ENCODE results near the gene FAM200B. TPM values are rescaled to one million over a fixed set of nuclear protein-coding genes. Genes with fewer than 3 reads are reported as not detected.

The FAM200B gene
- 19.8 and 20.1 TPM in 2 replicates for total RNA-seq

- peak; percentile 96 to 98 for DNase-seq (ENCODE audit: low read depth in 2 of 2)
These were observed at the start of gene FAM200B for GRCh38 chr4:15681372-15682241. TSS of gene FAM200B (plus strand) at chr4:15681827. CDS start at chr4:15686978, 5,151 bp downstream.

- DNase-seq (ENCODE audit: low read depth in 2 of 2), result no peak
These were observed 44.8 kb upstream of the FAM200B start for GRCh38 chr4:15636818-15637217.

- DNase-seq (ENCODE audit: low read depth in 2 of 2), result no peak
These were observed 43.2 kb upstream of the FAM200B start for GRCh38 chr4:15638418-15638817.

GRCh38 chr4:15648600-15648999 is 33.0 kb upstream of the FAM200B start:
- DNase-seq (ENCODE audit: low read depth in 2 of 2), result no peak

- peak in 1 of 2 donors; percentile 53 for DNase-seq (ENCODE audit: low read depth in 2 of 2)
These were observed 31.6 kb upstream of the FAM200B start for GRCh38 chr4:15649914-15650545.

GRCh38 chr4:15651676-15652075 is 30.0 kb upstream of the FAM200B start:
- DNase-seq (ENCODE audit: low read depth in 2 of 2), result no peak

GRCh38 chr4:15652191-15652590 is 29.4 kb upstream of the FAM200B start:
- no peak for DNase-seq (ENCODE audit: low read depth in 2 of 2)

GRCh38 chr4:15652841-15653240 is 28.8 kb upstream of the FAM200B start:
- DNase-seq (ENCODE audit: low read depth in 2 of 2), result no peak

GRCh38 chr4:15653420-15653819 is 28.2 kb upstream of the FAM200B start:
- peak in 1 of 2 donors; percentile 11 for DNase-seq (ENCODE audit: low read depth in 2 of 2)

- DNase-seq (ENCODE audit: low read depth in 2 of 2), result peak in 1 of 2 donors; percentile 69
These were observed 27.6 kb upstream of the FAM200B start for GRCh38 chr4:15653864-15654592.

GRCh38 chr4:15654593-15655222 is 26.9 kb upstream of the FAM200B start:
- DNase-seq (ENCODE audit: low read depth in 2 of 2), result peak in 1 of 2 donors; percentile 46

GRCh38 chr4:15655223-15656037 is 26.2 kb upstream of the FAM200B start, which contains the start of gene FBXL5:
TSS of gene FBXL5 (minus strand) at chr4:15655357. CDS start at chr4:15655287, 70 bp downstream.
- DNase-seq (ENCODE audit: low read depth in 2 of 2), result peak; percentile 55 to 89

GRCh38 chr4:15656038-15656470 is 25.6 kb upstream of the FAM200B start:
- DNase-seq (ENCODE audit: low read depth in 2 of 2), result no peak

- no peak for DNase-seq (ENCODE audit: low read depth in 2 of 2)
These were observed 24.3 kb upstream of the FAM200B start for GRCh38 chr4:15657366-15657765.

- no peak for DNase-seq (ENCODE audit: low read depth in 2 of 2)
These were observed 23.4 kb upstream of the FAM200B start for GRCh38 chr4:15658136-15658770.

GRCh38 chr4:15658781-15659180 is 22.8 kb upstream of the FAM200B start:
- DNase-seq (ENCODE audit: low read depth in 2 of 2), result no peak

- DNase-seq (ENCODE audit: low read depth in 2 of 2), result peak; percentile 50 to 93
These were observed 21.7 kb upstream of the FAM200B start for GRCh38 chr4:15659768-15660570.

GRCh38 chr4:15665753-15666365 is 15.8 kb upstream of the FAM200B start:
- peak in 1 of 2 donors; percentile 71 for DNase-seq (ENCODE audit: low read depth in 2 of 2)

GRCh38 chr4:15667006-15667405 is 14.6 kb upstream of the FAM200B start:
- DNase-seq (ENCODE audit: low read depth in 2 of 2), result no peak
